Measurements from ENCODE around the gene SIRT5. TPM values are rescaled to one million over a fixed set of nuclear protein-coding genes. Genes with fewer than 3 reads are reported as not detected.

The SIRT5 gene
- total RNA-seq, 1 donor from 2014 or later = 58.0 TPM

- no peaks in the 10 kb centered on the region for H3K27me3 ChIP-seq (ENCODE audit: low read depth)
- TF ChIP-seq CTCF (IDR thresholded peaks at IDR 0.05; ENCODE audit: borderline replicate concordance) = no peak
- no peak overlapping the region for H3K4me3 ChIP-seq
- H3K4me1 ChIP-seq = peaks cover 15% of the 10 kb centered on the region
- peaks cover 11% of the 10 kb centered on the region for H3K36me3 ChIP-seq
- no peak for DNase-seq
- intact Hi-C loops (cut with micrococcal nuclease) = no loop called here
- H3K9me3 ChIP-seq (replicated peaks) = no peaks in the 10 kb centered on the region
- no peak overlapping the region for H3K27ac ChIP-seq (replicated peaks)
These were observed 81.3 kb downstream of the SIRT5 start for GRCh38 chr6:13655700-13656099.

GRCh38 chr6:13660273-13660672 lies 85.9 kb downstream of the SIRT5 start:
- no peak for TF ChIP-seq CTCF (IDR thresholded peaks at IDR 0.05; ENCODE audit: borderline replicate concordance)
- no peak overlapping the region for H3K27ac ChIP-seq (replicated peaks)
- no peaks in the 10 kb centered on the region for H3K36me3 ChIP-seq
- no peaks in the 10 kb centered on the region for H3K9me3 ChIP-seq (replicated peaks)
- no peak overlapping the region for H3K4me3 ChIP-seq
- peaks cover 55% of the 10 kb centered on the region for H3K4me1 ChIP-seq
- H3K27me3 ChIP-seq (ENCODE audit: low read depth) = no peaks in the 10 kb centered on the region
- intact Hi-C loops (cut with micrococcal nuclease) = no loop called here
- DNase-seq = no peak

GRCh38 chr6:13660893-13661292 lies 86.5 kb downstream of the SIRT5 start:
- TF ChIP-seq CTCF (IDR thresholded peaks at IDR 0.05; ENCODE audit: borderline replicate concordance) = no peak
- intact Hi-C loops (cut with micrococcal nuclease) = no loop called here
- H3K27me3 ChIP-seq (ENCODE audit: low read depth) = no peaks in the 10 kb centered on the region
- no peaks in the 10 kb centered on the region for H3K9me3 ChIP-seq (replicated peaks)
- H3K27ac ChIP-seq (replicated peaks) = no peak overlapping the region
- no peaks in the 10 kb centered on the region for H3K36me3 ChIP-seq
- H3K4me3 ChIP-seq = no peak overlapping the region
- H3K4me1 ChIP-seq = peaks cover 55% of the 10 kb centered on the region
- DNase-seq = no peak

DNA sequence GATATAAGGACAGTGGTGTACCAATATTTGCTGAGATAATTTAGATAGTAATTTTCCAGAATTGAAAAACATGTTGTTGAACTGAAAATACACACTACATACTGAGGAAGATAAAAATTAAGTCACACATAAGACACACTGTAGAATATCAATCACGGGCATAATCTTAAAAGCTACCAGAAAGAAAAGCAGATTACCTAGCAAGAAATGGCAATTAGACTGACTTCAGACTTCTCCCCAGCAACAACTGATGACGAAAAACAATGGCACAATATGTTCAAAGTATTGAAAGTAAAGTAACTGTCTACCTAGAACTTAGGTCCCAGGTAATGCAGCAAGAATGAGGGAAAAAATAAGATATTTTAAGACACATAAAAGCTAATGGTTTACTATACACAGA lies 87.2 kb downstream of the SIRT5 start:
- no peaks in the 10 kb centered on the region for H3K36me3 ChIP-seq
- H3K27ac ChIP-seq (replicated peaks) = no peak overlapping the region
- intact Hi-C loops (cut with micrococcal nuclease) = no loop called here
- TF ChIP-seq CTCF (IDR thresholded peaks at IDR 0.05; ENCODE audit: borderline replicate concordance) = no peak
- H3K9me3 ChIP-seq (replicated peaks) = no peaks in the 10 kb centered on the region
- no peaks in the 10 kb centered on the region for H3K27me3 ChIP-seq (ENCODE audit: low read depth)
- peaks cover 62% of the 10 kb centered on the region for H3K4me1 ChIP-seq
- no peak for DNase-seq
- no peak overlapping the region for H3K4me3 ChIP-seq

GRCh38 chr6:13662651-13663334 lies 88.4 kb downstream of the SIRT5 start:
- no peaks in the 10 kb centered on the region for H3K27me3 ChIP-seq (ENCODE audit: low read depth)
- DNase-seq = no peak
- TF ChIP-seq CTCF (IDR thresholded peaks at IDR 0.05; ENCODE audit: borderline replicate concordance) = no peak
- no peak overlapping the region for H3K27ac ChIP-seq (replicated peaks)
- H3K36me3 ChIP-seq = no peaks in the 10 kb centered on the region
- peaks cover 73% of the 10 kb centered on the region for H3K4me1 ChIP-seq
- intact Hi-C loops (cut with micrococcal nuclease) = no loop called here
- no peaks in the 10 kb centered on the region for H3K9me3 ChIP-seq (replicated peaks)
- H3K4me3 ChIP-seq = no peak overlapping the region

All from left ventricle myocardium inferior (tissue), 1 donor.